Caco-2 (cell line): ENCODE data around the gene KDM5A. TPM values are rescaled to one million over a fixed set of nuclear protein-coding genes. Genes with fewer than 3 reads are reported as not detected.
"Not testable (repeated sequence)": the region's sequence is repeated elsewhere in the genome, so short reads cannot be mapped to it uniquely, and the experiment has no call there.

Experiments used
- BruUV-seq: library from RNA; stranded (reverse); fragments of 400-500 nt; replicated peaks from 2 replicates; lab custom pipeline; 2021; lab: Mats Ljungman, UMichigan
- CTCF ChIA-PET: fragments of 300-600 bp; sonication (Branson Sonifier 250); formaldehyde crosslinking; loops from one replicate; lab custom pipeline; 2022; ENCODE audit warnings: antibody characterized with exemption; lab: Charles Lee
- POLR2A ChIA-PET: fragments of 300-600 bp; sonication (Branson Sonifier 250); formaldehyde crosslinking; loops from one replicate; lab custom pipeline; 2022; ENCODE audit warnings: antibody characterized with exemption; lab: Charles Lee
- DNase-seq, 2 experiments: peaks; one replicate each; pipeline versions ENCODE4 v3.0.0 to v3.0.0-alpha.2; 2020 to 2022
- H3K27me3 ChIP-seq: replicated peaks from 2 replicates; pipeline ENCODE4 v1.6.0; 2011; ENCODE audit warnings: low read length; ENCODE audit not compliant: control insufficient read depth, insufficient read depth
- H3K36me3 ChIP-seq: 2 replicates; pipeline ENCODE4 v1.5.1; 2011; ENCODE audit warnings: low read length; ENCODE audit not compliant: control insufficient read depth, insufficient read depth
- H3K4me1 ChIP-seq: fragments of 250-450 bp; sonication (Bioruptor Pico); 2 replicates; pipeline ENCODE4 v1.5.1; 2020; ENCODE audit warnings: mild to moderate bottlenecking
- H3K4me3 ChIP-seq: 2 replicates; pipeline ENCODE4 v1.5.1; 2011; ENCODE audit warnings: low read depth, mild to moderate bottlenecking, control low read depth, low read length
- H3K9me3 ChIP-seq: fragments of 250-450 bp; sonication (Bioruptor Pico); 2 replicates; pipeline ENCODE4 v1.5.1; 2020; ENCODE audit warnings: mild to moderate bottlenecking, moderate library complexity
- H3K27ac Mint-ChIP-seq: one replicate; pipeline ENCODE4 v1.8.0; 2022; ENCODE audit warnings: mixed read lengths; ENCODE audit not compliant: unreplicated experiment
- H3K27me3 Mint-ChIP-seq: one replicate; pipeline ENCODE4 v1.8.0; 2022; ENCODE audit warnings: mixed read lengths; ENCODE audit not compliant: insufficient read depth, unreplicated experiment
- H3K36me3 Mint-ChIP-seq: one replicate; pipeline ENCODE4 v1.8.0; 2022; ENCODE audit warnings: mild to moderate bottlenecking, mixed read lengths; ENCODE audit not compliant: insufficient read depth, unreplicated experiment
- H3K4me1 Mint-ChIP-seq: one replicate; pipeline ENCODE4 v1.8.0; 2022; ENCODE audit warnings: low read depth, mixed read lengths; ENCODE audit not compliant: unreplicated experiment
- H3K4me3 Mint-ChIP-seq: one replicate; pipeline ENCODE4 v1.8.0; 2022; ENCODE audit warnings: mild to moderate bottlenecking, moderate library complexity, mixed read lengths; ENCODE audit not compliant: unreplicated experiment
- H3K9me3 Mint-ChIP-seq: one replicate; pipeline ENCODE4 v1.8.0; 2022; ENCODE audit warnings: mixed read lengths; ENCODE audit not compliant: unreplicated experiment
- intact Hi-C: fragments of 100-400 bp; cut with micrococcal nuclease; formaldehyde crosslinking; loops from one replicate; pipeline ENCODE4 v1.10.0; 2022; ENCODE audit not compliant: unreplicated experiment
- total RNA-seq: library from RNA; stranded (reverse); gene quantifications from 2 replicates; pipeline ENCODE4 v1.2.3, GENCODE V29; 2022
- TF ChIP-seq, protein P1 (sequence below), 2 experiments: fragments of 200-600 bp in 1 of 2; IDR thresholded peaks; 1 replicate in 1 of 2; 2 replicates in 1 of 2; pipeline versions ENCODE4 v1.5.1 to v1.8.0; 2011 to 2022; ENCODE audit warnings: antibody characterized with exemption in 1 of 2, control low read depth in 1 of 2, inconsistent platforms in 1 of 2, low read depth in 1 of 2, low read length in 1 of 2, mild to moderate bottlenecking in 1 of 2, moderate library complexity in 1 of 2; ENCODE audit not compliant: insufficient read depth in 1 of 2, severe bottlenecking in 1 of 2, unreplicated experiment in 1 of 2

Gene KDM5A
- total RNA-seq, 1 experiment from 2014 or later, result 72.7 TPM

GRCh38 chr12:307406-307805 is 81.7 kb downstream of the KDM5A start:
- H3K4me3 Mint-ChIP-seq, result no peak overlapping the region
- intact Hi-C loops, result no loop called here
- BruUV-seq, result TSS peak; percentile 58
- Histone ChIP-seq H3K36me3 (peaks cover 4% of the 10 kb centered on the region), H3K4me3 (no peak overlapping the region), H3K27me3 (no peaks in the 10 kb centered on the region), H3K9me3 (no peaks in the 10 kb centered on the region), H3K4me1 (no peaks in the 10 kb centered on the region)
- no peak for DNase-seq
- peaks cover 5% of the 10 kb centered on the region for H3K9me3 Mint-ChIP-seq
- ChIA-PET CTCF (no interaction called here), POLR2A (no interaction called here)
- TF ChIP-seq, protein P1, sequence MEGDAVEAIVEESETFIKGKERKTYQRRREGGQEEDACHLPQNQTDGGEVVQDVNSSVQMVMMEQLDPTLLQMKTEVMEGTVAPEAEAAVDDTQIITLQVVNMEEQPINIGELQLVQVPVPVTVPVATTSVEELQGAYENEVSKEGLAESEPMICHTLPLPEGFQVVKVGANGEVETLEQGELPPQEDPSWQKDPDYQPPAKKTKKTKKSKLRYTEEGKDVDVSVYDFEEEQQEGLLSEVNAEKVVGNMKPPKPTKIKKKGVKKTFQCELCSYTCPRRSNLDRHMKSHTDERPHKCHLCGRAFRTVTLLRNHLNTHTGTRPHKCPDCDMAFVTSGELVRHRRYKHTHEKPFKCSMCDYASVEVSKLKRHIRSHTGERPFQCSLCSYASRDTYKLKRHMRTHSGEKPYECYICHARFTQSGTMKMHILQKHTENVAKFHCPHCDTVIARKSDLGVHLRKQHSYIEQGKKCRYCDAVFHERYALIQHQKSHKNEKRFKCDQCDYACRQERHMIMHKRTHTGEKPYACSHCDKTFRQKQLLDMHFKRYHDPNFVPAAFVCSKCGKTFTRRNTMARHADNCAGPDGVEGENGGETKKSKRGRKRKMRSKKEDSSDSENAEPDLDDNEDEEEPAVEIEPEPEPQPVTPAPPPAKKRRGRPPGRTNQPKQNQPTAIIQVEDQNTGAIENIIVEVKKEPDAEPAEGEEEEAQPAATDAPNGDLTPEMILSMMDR (IDR thresholded peaks at IDR 0.05; ENCODE audit: insufficient read depth in 1 of 2, low read depth in 1 of 2, low read length in 1 of 2, severe bottlenecking in 1 of 2, unreplicated experiment in 1 of 2), result no peak
- no peaks in the 10 kb centered on the region for H3K27me3 Mint-ChIP-seq
- H3K4me1 Mint-ChIP-seq, result no peaks in the 10 kb centered on the region
- peaks cover 84% of the 10 kb centered on the region for H3K36me3 Mint-ChIP-seq
- no peak overlapping the region for H3K27ac Mint-ChIP-seq

- ChIA-PET CTCF (no interaction called here), POLR2A (no interaction called here)
- H3K36me3 ChIP-seq, result peaks cover 4% of the 10 kb centered on the region
- no peak for DNase-seq
- TF ChIP-seq, protein P1 (IDR thresholded peaks at IDR 0.05; ENCODE audit: insufficient read depth in 1 of 2, low read depth in 1 of 2, low read length in 1 of 2, severe bottlenecking in 1 of 2, unreplicated experiment in 1 of 2), result no peak
- no peaks in the 10 kb centered on the region for H3K27me3 ChIP-seq
- intact Hi-C loops, result no loop called here
- Mint-ChIP-seq H3K4me1 (no peaks in the 10 kb centered on the region), H3K27me3 (no peaks in the 10 kb centered on the region), H3K4me3 (no peak overlapping the region), H3K27ac (no peak overlapping the region), H3K9me3 (peaks cover 24% of the 10 kb centered on the region), H3K36me3 (peaks cover 87% of the 10 kb centered on the region)
- no peaks in the 10 kb centered on the region for H3K9me3 ChIP-seq
- no peak overlapping the region for H3K4me3 ChIP-seq
- H3K4me1 ChIP-seq, result no peaks in the 10 kb centered on the region
- no TSS peak for BruUV-seq
These were observed 84.3 kb downstream of the KDM5A start for GRCh38 chr12:304805-305204.

DNA sequence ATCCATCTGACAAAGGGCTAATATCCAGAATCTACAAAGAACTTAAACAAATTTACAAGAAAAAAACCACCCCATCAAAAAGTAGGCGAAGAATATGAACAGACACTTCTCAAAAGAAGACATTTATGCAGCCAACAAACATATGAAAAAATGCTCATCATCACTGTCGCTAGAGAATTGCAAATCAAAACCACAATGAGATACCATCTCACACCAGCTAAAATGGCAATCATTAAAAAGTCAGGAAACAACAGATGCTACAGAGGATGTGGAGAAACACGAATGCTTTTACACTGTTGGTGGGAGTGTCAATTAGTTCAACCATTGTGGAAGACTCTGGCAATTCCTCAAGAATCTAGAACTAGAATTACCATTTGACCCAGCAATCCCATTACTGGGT is 86.4 kb downstream of the KDM5A start:
- H3K27me3 Mint-ChIP-seq, POLR2A ChIA-PET, H3K4me1 ChIP-seq, intact Hi-C loops, H3K27me3 ChIP-seq, H3K4me3 Mint-ChIP-seq, H3K36me3 ChIP-seq, BruUV-seq, H3K4me1 Mint-ChIP-seq, CTCF ChIA-PET, H3K4me3 ChIP-seq, DNase-seq, H3K27ac Mint-ChIP-seq, H3K9me3 ChIP-seq: not testable (repeated sequence)
- Mint-ChIP-seq H3K9me3 (peaks cover 40% of the 10 kb centered on the region), H3K36me3 (peaks cover 81% of the 10 kb centered on the region)

DNA sequence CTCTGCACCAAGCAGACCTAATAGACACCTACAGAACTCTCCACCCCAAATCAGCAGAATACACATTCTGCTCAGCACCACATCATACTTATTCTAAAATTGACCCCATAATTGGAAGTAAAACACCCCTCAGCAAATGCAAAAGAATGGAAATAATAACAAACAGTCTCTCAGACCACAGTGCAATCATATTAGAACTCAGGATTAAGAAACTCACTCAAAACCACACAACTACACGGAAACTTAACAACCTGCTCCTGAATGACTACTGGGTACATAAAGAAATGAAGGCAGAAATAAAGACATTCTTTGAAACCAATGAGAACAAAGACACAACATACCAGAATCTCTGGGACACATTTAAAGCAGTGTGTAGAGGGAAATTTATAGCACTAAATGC is 89.0 kb downstream of the KDM5A start:
- CTCF ChIA-PET, intact Hi-C loops, H3K27me3 ChIP-seq, H3K27me3 Mint-ChIP-seq, H3K27ac Mint-ChIP-seq, H3K4me1 ChIP-seq, H3K4me3 ChIP-seq, H3K4me1 Mint-ChIP-seq, H3K36me3 ChIP-seq, H3K9me3 ChIP-seq, POLR2A ChIA-PET, DNase-seq, BruUV-seq, H3K4me3 Mint-ChIP-seq: not testable (repeated sequence)
- Mint-ChIP-seq H3K9me3 (peaks cover 40% of the 10 kb centered on the region), H3K36me3 (peaks cover 66% of the 10 kb centered on the region)

DNA sequence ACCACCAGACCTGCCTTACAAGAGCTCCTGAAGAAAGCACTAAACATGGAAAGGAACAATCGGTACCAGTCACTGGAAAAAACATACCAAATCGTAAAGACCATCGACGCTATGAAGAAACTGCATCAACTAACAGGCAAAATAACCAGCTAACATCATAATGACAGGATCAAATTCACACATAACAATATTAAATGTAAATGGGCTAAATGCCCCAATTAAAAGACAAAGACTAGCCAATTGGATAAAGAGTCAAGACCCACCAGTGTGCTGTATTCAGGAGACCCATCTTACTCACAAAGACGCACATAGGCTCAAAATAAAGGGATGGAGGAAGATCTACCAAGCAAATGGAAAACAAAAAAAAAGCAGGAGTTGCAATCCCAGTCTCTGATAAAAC is 89.6 kb downstream of the KDM5A start:
- H3K27me3 Mint-ChIP-seq, H3K27me3 ChIP-seq, H3K4me3 Mint-ChIP-seq, H3K4me3 ChIP-seq, H3K36me3 ChIP-seq, DNase-seq, H3K4me1 Mint-ChIP-seq, CTCF ChIA-PET, BruUV-seq, H3K9me3 ChIP-seq, POLR2A ChIA-PET, H3K4me1 ChIP-seq, intact Hi-C loops, H3K27ac Mint-ChIP-seq: not testable (repeated sequence)
- H3K9me3 Mint-ChIP-seq, result peaks cover 40% of the 10 kb centered on the region
- H3K36me3 Mint-ChIP-seq, result peaks cover 67% of the 10 kb centered on the region

DNA sequence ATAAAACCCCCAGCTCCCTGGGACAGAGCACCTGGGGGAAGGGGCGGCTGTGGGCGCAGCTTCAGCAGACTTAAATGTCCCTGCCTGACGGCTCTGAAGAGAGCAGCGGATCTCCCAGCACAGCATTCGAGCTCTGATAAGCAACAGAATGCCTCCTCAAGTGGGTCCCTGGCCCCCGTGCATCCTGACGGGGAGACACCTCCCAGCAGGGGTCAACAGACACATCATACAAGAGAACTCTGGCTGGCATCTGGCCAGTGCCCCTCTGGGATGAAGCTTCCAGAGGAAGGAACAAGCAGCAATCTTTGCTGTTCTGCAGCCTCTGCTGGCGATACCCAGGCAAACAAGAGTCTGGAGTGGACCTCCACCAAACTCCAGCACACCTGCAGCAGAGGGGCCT is 91.1 kb downstream of the KDM5A start:
- not testable (repeated sequence) for H3K4me1 Mint-ChIP-seq, BruUV-seq
- H3K36me3 Mint-ChIP-seq, result peaks cover 76% of the 10 kb centered on the region

More for the DNA sequence above, 91.1 kb downstream of the KDM5A start:
- H3K27me3 ChIP-seq, H3K9me3 ChIP-seq, H3K27ac Mint-ChIP-seq, H3K36me3 ChIP-seq, H3K4me3 ChIP-seq, H3K27me3 Mint-ChIP-seq, intact Hi-C loops, CTCF ChIA-PET, H3K4me3 Mint-ChIP-seq, POLR2A ChIA-PET, DNase-seq, H3K4me1 ChIP-seq: not testable (repeated sequence)
- H3K9me3 Mint-ChIP-seq, result peaks cover 40% of the 10 kb centered on the region
